IPS-18a (cell line): ENCODE measurements around the gene MYOCD.
"Not testable (repeated sequence)": the region's sequence is repeated elsewhere in the genome, so short reads cannot be mapped to it uniquely, and the experiment has no call there.

Experiments
- H3K27ac ChIP-seq: one replicate; pipeline ENCODE4 v1.5.1; 2013; ENCODE audit warnings: low read length
- H3K27me3 ChIP-seq: one replicate; pipeline ENCODE4 v1.6.1; 2013; ENCODE audit warnings: mild to moderate bottlenecking, low read length; ENCODE audit not compliant: control insufficient read depth, insufficient read depth
- H3K36me3 ChIP-seq: one replicate; pipeline ENCODE4 v1.6.1; 2013; ENCODE audit warnings: low read depth, low read length; ENCODE audit not compliant: control insufficient read depth
- H3K4me1 ChIP-seq: one replicate; pipeline ENCODE4 v1.6.1; 2013; ENCODE audit warnings: low read depth, low read length; ENCODE audit not compliant: control insufficient read depth
- H3K4me3 ChIP-seq: one replicate; pipeline ENCODE4 v1.5.1; 2013; ENCODE audit warnings: low read length
- H3K9ac ChIP-seq: one replicate; pipeline ENCODE4 v1.6.1; 2013; ENCODE audit warnings: mild to moderate bottlenecking, low read length, moderate library complexity
- H3K9me3 ChIP-seq: one replicate; pipeline ENCODE4 v1.6.1; 2013; ENCODE audit warnings: low read depth, low read length; ENCODE audit not compliant: control insufficient read depth

MYOCD gene

GRCh38 chr17:12627781-12628451 lies 37.8 kb upstream of the MYOCD start:
- Histone ChIP-seq H3K4me1 (peaks cover 11% of the 10 kb centered on the region), H3K27ac (no peak overlapping the region), H3K27me3 (no peaks in the 10 kb centered on the region), H3K36me3 (no peaks in the 10 kb centered on the region), H3K9me3 (no peaks in the 10 kb centered on the region), H3K4me3 (no peak overlapping the region), H3K9ac (no peak overlapping the region)

- Histone ChIP-seq H3K4me3 (no peak overlapping the region), H3K27ac (no peak overlapping the region), H3K9me3 (no peaks in the 10 kb centered on the region), H3K4me1 (no peaks in the 10 kb centered on the region), H3K9ac (no peak overlapping the region), H3K27me3 (no peaks in the 10 kb centered on the region), H3K36me3 (no peaks in the 10 kb centered on the region)
Measured at GRCh38 chr17:12631076-12631475, 34.6 kb upstream of the MYOCD start.

GRCh38 chr17:12632785-12633184 lies 32.9 kb upstream of the MYOCD start:
- H3K36me3 ChIP-seq = no peaks in the 10 kb centered on the region
- H3K27ac ChIP-seq = no peak overlapping the region
- no peak overlapping the region for H3K4me3 ChIP-seq
- H3K4me1 ChIP-seq = no peaks in the 10 kb centered on the region
- H3K27me3 ChIP-seq = no peaks in the 10 kb centered on the region
- H3K9ac ChIP-seq = no peak overlapping the region
- no peaks in the 10 kb centered on the region for H3K9me3 ChIP-seq

GRCh38 chr17:12634789-12635414 lies 30.8 kb upstream of the MYOCD start:
- H3K36me3 ChIP-seq = no peaks in the 10 kb centered on the region
- no peaks in the 10 kb centered on the region for H3K9me3 ChIP-seq
- no peak overlapping the region for H3K4me3 ChIP-seq
- H3K4me1 ChIP-seq = no peaks in the 10 kb centered on the region
- no peak overlapping the region for H3K27ac ChIP-seq
- H3K27me3 ChIP-seq = no peaks in the 10 kb centered on the region
- no peak overlapping the region for H3K9ac ChIP-seq

GRCh38 chr17:12635996-12636395 lies 29.7 kb upstream of the MYOCD start:
- H3K4me1 ChIP-seq = not testable (repeated sequence)

GRCh38 chr17:12637015-12637414 lies 28.7 kb upstream of the MYOCD start:
- Histone ChIP-seq H3K27ac (no peak overlapping the region), H3K4me3 (no peak overlapping the region), H3K9ac (no peak overlapping the region)

More at GRCh38 chr17:12635996-12636395, 29.7 kb upstream of the MYOCD start:
- H3K27ac ChIP-seq, H3K27me3 ChIP-seq, H3K36me3 ChIP-seq, H3K9ac ChIP-seq, H3K4me3 ChIP-seq, H3K9me3 ChIP-seq: not testable (repeated sequence)

GRCh38 chr17:12637745-12638651 lies 27.7 kb upstream of the MYOCD start:
- Histone ChIP-seq H3K27ac (no peak overlapping the region), H3K9ac (no peak overlapping the region), H3K27me3 (no peaks in the 10 kb centered on the region), H3K9me3 (no peaks in the 10 kb centered on the region), H3K4me1 (no peaks in the 10 kb centered on the region), H3K36me3 (no peaks in the 10 kb centered on the region), H3K4me3 (no peak overlapping the region)

More at GRCh38 chr17:12637015-12637414, 28.7 kb upstream of the MYOCD start:
- H3K27me3 ChIP-seq = no peaks in the 10 kb centered on the region
- no peaks in the 10 kb centered on the region for H3K36me3 ChIP-seq
- no peaks in the 10 kb centered on the region for H3K4me1 ChIP-seq
- no peaks in the 10 kb centered on the region for H3K9me3 ChIP-seq

GRCh38 chr17:12640364-12640763 lies 25.3 kb upstream of the MYOCD start:
- H3K27ac ChIP-seq = no peak overlapping the region
- no peak overlapping the region for H3K4me3 ChIP-seq
- peaks cover 9% of the 10 kb centered on the region for H3K4me1 ChIP-seq
- H3K9me3 ChIP-seq = no peaks in the 10 kb centered on the region
- H3K27me3 ChIP-seq = no peaks in the 10 kb centered on the region
- H3K9ac ChIP-seq = no peak overlapping the region
- no peaks in the 10 kb centered on the region for H3K36me3 ChIP-seq

- H3K36me3 ChIP-seq = no peaks in the 10 kb centered on the region
- H3K4me3 ChIP-seq = no peak overlapping the region
- no peaks in the 10 kb centered on the region for H3K27me3 ChIP-seq
- no peak overlapping the region for H3K27ac ChIP-seq
- H3K9me3 ChIP-seq = no peaks in the 10 kb centered on the region
- H3K4me1 ChIP-seq = peaks cover 9% of the 10 kb centered on the region
- no peak overlapping the region for H3K9ac ChIP-seq
Measured at GRCh38 chr17:12641084-12641483, 24.6 kb upstream of the MYOCD start.

GRCh38 chr17:12642034-12642433 lies 23.7 kb upstream of the MYOCD start:
- Histone ChIP-seq H3K9me3 (no peaks in the 10 kb centered on the region), H3K27me3 (no peaks in the 10 kb centered on the region), H3K27ac (no peak overlapping the region), H3K4me3 (no peak overlapping the region), H3K36me3 (no peaks in the 10 kb centered on the region), H3K9ac (no peak overlapping the region), H3K4me1 (peaks cover 9% of the 10 kb centered on the region)

- H3K27ac ChIP-seq = no peak overlapping the region
Measured at GRCh38 chr17:12643822-12644221, 21.9 kb upstream of the MYOCD start.

More at GRCh38 chr17:12643822-12644221, 21.9 kb upstream of the MYOCD start:
- Histone ChIP-seq H3K4me1 (peaks cover 9% of the 10 kb centered on the region), H3K27me3 (no peaks in the 10 kb centered on the region), H3K9ac (no peak overlapping the region), H3K9me3 (no peaks in the 10 kb centered on the region), H3K36me3 (no peaks in the 10 kb centered on the region), H3K4me3 (no peak overlapping the region)
